Non-pigmented ciliary epithelial cell (primary cell): ENCODE results near the gene GCNT3.

ENCODE experiments used
- DNase-seq: peaks from one replicate; pipeline ENCODE4 v3.0.0-alpha.2; 2010; ENCODE audit warnings: low read depth

The GCNT3 gene, protein sequence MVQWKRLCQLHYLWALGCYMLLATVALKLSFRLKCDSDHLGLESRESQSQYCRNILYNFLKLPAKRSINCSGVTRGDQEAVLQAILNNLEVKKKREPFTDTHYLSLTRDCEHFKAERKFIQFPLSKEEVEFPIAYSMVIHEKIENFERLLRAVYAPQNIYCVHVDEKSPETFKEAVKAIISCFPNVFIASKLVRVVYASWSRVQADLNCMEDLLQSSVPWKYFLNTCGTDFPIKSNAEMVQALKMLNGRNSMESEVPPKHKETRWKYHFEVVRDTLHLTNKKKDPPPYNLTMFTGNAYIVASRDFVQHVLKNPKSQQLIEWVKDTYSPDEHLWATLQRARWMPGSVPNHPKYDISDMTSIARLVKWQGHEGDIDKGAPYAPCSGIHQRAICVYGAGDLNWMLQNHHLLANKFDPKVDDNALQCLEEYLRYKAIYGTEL

DNA sequence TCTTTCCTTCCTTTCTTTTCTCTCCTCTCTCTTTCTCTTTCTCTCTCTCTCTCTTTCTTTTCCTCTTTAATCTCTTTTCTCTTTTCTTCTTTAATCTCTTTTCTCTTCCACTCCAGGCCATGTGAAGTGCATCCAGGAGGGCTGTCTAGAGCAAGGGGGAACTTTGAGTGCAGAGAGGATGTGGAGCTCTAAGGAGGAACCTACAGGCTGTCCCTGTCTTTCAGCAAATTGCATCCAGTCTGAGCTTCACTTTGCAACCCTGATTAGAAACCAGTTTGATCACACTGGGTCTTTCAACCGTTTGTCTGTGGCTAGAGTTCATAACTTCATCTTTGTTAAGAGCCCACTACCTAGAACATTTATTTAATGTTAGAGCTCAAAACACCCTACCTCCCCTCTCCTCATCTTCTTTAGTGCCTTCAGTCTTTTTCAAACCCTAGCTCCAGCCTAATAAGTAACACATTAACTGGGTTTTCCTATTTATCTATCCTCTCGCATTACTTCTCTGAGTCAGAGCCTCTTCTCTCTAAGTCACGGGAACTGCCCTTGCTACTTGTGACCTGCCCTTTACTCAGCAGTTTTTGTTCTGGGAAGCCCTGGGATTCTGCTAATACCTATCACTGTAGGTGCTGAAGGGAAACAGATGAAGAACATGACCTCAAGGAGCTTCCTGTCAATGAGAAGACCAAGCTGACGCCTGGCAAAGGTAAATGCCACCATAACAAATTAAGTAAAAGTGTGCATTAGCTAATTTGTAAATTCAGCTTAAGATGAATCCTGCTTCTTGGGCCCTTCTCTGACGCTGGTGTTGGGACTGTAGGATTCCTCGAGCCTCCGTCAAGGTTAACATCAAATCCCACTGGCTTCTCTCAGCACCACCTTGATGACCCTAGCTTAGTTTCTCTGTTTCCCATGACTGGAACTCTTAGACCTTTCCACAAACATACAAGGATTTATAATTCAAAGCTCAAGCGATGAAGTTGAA, at the start of gene GCNT3:
TSS of gene GCNT3 (plus strand) at position 508 of the 985 bp plus-strand sequence. CDS start 6,456 bp downstream, outside the sequence.
- no peak for DNase-seq

DNA sequence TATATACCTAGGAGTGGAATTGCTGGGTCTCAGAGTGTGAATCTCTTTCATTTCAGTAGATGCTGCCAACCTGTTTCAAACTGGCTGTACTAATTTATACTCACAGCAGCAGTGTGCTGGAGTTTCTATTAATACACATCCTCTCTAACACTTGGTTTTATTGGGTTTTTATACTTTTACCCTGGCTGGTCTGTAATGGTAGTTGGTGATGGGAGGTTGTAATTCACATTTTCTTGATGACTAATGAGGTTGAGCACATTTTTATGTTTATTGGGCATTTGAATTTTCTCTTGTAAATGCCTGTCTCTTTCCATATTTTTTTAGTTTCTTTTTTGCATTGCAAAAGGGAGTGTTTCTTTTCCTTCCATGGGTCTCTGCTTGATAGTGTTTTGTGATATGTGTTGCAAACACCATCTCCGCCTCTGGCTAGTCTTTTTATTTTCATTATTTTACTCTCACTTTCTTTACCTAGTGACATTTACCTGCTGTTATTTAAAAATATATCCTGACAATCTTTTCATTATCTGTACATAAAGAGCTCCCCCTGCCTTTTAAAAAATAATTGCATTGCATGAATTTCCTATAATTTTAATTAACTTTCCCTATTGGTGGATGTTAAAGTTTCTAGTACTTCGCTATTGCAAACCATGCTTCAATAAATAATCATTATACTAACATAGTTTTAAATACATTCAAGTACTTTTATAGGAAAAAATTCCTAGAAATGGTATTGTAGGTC, 49.0 kb upstream of the GCNT3 start:
- no peak for DNase-seq

DNA sequence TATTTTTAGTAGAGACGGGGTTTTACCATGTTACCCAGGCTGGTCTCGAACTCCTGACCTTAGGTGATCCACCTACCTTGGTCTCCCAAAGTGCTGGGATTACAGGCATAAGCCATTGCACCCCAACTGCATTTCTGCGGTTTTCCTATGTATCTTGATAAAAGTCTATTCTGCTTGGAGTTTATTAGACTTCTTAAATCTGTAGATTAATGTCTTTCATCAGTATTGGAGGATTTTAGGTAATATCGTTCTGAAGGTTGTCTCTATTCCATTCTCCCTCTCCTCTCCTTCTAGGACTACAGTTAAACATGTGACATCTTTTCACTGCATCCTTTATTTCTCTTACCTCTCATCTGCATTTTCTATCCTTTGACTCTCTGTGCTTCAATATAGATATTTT, 46.3 kb upstream of the GCNT3 start:
- DNase-seq = no peak

DNA sequence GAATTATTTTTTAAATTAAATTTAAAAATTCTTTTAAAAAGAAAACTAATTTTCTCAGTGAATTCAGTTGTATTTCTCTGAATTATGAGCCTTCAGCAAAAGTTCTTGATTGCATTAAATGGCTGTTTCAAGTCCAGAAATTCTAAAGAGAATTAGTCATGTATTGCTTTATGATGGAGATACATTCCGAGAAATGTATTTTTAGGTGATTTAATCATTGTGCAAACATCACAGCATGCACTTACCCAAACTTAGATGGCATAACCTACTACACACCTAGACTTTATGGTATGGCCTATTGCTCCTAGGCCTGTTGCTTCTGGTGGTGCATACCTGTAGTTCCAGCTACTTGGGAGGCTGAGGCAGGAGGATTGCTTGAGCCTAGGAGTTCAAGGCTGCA, 44.3 kb upstream of the GCNT3 start:
- no peak for DNase-seq

DNA sequence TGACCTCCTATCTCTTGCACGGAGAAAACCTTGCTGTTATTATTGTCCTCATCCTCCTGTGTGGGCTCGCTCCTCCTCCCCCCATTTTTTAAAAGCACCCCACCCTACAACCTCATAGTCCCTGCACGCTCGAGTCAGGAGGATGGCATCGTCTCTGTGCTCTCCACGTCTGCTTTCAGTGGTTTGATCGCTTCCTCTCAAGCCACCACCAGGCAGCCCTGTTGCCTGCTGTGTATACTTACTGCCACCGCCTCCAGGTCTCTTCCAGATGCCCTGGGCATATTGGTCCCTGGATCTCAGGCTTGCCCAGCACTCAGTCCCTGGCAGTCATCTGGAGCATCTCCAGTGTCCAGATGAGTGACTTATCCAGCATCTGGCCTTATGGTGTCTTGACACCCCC, 42.1 kb upstream of the GCNT3 start:
- DNase-seq = no peak

DNA sequence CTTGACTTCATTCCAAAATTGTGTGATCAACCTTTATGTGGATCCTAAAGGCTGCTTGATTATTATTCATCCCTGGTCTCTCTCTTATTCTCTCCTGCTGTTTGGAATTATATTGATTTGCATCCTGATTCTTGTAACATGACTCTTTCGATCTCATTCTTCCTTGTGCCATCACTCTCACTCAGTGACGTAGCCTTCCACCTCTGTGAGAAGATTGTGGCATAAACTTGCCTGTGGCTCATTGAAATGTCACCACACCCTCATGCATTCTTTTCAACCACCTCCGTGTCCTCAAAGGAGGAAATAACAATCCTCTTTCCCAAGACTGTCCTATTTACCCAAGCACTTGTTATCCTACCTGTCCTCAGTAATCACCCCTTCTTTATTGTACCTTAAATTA, 41.3 kb upstream of the GCNT3 start:
- DNase-seq = no peak

DNA sequence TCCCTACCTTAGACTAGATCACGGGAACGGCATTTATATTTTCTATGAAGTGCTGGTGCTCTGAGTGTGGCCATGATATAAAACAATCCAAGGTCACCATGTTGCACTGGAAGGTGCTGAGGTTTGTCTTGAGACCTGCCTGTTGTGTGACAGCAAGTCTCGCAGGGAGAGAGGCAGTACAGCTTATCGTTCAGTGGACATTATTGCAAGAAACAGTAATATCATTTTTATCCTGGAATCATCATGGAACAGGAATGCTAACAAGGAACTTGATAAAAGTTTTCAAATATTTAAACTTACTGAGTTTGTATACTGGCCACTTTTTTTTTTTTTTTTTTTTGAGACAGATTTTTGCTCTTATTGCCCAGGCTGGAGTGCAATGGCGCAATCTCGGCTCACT, 40.0 kb upstream of the GCNT3 start:
- DNase-seq = no peak

DNA sequence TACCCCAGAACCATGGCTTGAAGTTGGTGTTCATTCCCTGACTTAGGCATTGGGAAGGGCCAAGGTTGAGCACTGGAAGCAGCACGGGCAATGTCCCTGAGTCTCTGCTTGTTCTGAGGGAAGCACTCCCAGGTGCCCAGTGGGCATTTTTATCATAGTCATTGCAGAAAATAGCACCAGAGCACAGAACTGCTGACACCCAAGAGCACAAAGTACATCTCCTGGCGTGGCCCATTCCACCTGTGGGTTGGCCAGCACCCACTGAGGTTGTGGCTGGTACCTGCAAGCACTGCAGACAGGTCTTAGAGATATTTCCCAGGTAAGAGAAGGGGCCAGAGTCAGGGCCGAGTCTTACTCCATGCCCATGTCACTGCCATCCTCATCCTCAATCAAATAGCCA, 28.5 kb upstream of the GCNT3 start:
- no peak for DNase-seq

DNA sequence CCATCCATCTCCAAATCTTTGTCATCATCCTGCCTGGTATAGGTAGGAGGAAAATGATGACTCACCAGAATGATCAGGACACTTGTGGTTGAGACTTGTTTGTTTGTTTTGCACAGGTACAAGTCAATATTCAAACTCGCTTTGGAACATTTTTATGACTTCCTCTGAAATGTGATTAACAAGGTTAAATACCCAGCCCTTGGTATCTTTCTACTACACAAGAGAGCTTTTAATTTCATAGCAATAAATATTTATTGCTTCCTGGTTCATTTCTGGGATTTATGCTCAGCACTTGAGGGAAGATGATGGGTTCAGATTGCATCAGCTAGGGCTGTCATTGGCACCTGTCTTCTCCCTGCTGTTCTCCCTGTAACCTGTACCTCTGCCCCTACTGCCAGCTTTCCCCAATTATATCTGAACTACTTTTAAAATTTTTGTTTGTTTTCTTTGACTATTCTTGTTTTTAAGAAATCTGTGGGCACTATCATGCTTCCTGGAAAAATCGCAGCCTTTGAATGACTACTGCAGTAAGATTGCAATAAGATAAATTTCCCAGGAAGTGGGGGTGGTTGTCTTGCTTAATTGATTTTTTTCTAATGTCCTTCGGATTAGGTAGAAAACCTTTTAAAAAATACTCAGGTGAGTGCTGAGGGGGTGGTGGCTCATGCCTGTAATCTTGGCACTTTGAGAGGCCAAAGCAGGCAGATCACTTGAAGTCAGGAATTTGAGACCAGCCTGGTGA, 24.3 kb upstream of the GCNT3 start:
- DNase-seq = no peak

DNA sequence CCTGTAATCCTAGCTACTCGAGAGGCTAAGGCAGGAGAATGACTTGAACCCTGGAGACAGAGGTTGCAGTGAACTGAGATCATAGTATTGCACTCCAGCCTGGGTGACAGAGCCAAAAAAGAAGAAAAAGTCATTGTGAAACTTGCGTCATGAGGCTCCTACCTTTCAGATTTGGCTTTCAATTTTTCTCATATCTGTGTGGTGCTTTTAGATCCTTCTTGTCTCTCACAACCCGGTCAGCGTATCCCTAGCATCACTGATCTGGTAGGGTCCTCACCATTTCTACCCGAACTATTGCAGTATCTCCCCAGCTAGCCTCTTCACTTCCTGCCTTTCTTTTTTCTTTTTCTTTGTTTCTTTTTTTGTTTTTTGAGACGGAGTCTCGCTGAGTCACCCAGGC, 21.6 kb upstream of the GCNT3 start:
- DNase-seq = no peak

DNA sequence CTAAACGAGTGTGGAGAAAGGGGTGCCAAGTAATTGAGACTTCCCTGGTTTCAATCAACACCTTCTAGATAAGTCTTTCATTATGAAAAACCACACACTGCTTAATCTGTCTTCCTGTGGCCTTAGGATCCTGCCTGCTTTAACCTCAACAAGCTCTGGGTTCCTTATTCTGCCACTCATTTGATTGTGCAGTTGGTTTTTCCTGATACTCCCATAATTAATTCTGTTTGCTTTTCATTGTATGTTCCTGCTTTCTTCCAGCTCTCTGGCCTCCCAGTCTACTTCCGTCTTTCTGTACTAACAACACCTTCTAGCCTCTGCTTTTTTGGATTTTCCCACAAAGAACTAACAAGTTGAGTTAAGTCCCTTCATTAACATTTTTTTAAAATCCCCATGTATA, 20.2 kb upstream of the GCNT3 start:
- no peak for DNase-seq

DNA sequence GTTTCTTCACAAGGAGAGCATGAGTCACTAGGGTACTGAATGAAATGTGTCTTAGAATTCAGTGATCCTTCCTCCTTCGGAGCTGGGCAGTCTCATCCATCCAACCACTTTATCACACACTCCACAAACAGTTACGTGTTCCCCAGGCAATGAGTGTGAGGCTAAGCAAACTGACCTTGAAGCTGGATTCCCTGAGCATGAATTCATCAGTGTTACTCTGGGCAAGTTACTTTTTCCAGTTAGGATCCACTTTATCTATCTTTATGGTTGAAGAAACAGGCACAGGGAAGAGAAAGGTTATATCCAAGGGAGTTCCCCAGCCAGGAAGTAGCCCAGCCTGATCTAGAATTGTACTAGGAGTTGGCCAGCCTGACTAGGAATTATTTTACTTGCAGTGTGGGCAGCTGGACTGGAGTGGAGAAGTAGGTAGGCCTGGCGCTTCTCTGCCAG, 17.1 kb upstream of the GCNT3 start:
- DNase-seq = peak; percentile 87

DNA sequence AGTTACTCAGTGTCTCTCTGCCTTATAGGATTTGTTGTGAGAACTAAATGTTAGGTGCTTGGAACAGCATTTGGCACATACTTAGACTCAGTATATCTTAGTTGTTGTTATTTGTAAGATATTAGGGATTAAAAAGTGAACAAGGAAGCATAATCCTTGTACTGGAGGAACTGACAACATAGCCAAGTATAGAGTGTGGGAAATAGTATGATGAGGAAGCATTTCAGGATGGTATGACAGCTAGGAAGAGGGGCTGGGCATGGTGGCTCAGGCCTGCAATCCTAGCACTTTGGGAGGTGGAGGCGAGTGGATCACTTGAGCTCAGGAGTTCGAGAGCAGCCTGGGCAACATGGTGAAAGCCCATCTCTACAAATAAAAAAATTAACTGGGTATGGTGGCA, 16.6 kb upstream of the GCNT3 start:
- no peak for DNase-seq

DNA sequence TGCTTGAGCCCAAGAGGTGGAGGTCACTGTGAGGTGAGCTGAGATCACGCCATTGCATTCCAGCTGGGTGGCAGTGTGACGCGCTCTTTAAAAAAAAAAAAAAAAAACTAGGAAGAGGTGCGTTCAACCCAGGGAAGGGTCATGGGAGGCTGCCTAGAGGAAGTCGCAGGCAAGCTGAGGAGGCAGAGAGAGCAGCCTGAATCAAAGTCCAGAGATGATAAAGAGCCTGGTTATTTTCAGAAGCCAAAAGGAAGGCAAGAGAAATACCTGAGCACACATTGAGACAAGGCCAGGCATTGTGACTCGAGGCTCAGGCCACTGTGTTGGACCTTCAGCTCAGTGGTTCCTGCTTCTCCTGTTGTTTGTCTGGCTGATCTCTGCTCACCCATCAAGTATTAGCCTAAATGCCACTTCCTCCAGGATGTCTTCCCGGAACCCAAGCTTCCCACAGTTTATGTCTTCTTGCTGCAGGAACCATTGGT, 16.1 kb upstream of the GCNT3 start:
- no peak for DNase-seq

DNA sequence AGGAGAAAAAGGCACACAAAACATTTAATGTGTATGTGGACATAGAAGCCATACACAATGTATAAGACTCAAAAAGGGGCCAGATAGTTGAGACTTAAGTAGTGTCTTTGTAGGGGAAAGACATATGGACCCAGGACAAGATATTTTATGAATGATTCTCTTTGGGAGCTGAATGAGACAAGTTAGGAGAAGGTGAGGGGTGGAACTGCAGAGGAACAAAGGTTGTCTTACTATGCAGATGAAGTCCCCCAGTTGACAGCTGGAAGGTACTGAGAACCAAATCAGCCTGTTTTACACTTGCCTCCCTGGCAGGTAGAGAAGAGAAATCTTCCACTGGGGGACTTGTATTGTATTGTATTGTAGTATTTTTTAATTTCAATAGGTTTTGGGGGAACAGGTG, 14.9 kb upstream of the GCNT3 start:
- no peak for DNase-seq

DNA sequence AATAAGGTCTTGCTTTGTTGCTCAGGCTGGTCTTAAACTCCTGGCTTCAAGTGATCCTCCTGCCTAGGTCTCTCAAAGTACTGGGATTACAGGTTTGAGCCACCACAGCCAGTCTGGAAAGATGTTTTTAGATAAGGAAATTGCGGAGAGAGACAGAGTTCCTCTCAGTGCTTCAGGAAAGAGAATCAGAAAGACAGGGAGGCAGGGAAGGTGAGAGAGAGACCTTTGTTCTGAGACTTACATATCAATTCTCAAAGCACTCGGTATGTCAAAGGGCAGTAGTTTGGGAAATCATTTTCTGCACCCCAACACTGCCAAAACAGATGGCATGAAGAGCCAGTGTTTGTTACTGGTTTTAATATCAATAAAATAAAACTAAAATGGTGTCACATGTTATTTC, 13.1 kb upstream of the GCNT3 start:
- DNase-seq = no peak

DNA sequence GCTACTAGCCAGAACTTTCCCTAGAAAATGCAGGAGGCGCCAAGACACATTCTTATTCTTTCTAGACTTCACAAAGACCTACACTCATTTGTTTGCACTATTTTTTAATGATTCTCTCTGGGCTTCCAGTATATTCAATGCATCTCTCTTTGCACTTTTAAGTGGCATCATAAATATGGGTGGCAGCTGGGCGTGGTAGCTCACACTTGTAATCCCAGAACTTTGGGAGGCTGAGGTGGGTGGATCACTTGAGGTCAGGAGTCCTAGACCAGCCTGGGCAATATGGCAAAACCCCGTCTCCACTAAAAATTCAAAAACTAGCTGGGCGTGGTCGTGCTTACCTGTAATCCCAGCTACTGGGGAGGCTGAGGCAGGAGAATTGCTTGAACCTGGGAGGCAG, 5.6 kb upstream of the GCNT3 start:
- no peak for DNase-seq

DNA sequence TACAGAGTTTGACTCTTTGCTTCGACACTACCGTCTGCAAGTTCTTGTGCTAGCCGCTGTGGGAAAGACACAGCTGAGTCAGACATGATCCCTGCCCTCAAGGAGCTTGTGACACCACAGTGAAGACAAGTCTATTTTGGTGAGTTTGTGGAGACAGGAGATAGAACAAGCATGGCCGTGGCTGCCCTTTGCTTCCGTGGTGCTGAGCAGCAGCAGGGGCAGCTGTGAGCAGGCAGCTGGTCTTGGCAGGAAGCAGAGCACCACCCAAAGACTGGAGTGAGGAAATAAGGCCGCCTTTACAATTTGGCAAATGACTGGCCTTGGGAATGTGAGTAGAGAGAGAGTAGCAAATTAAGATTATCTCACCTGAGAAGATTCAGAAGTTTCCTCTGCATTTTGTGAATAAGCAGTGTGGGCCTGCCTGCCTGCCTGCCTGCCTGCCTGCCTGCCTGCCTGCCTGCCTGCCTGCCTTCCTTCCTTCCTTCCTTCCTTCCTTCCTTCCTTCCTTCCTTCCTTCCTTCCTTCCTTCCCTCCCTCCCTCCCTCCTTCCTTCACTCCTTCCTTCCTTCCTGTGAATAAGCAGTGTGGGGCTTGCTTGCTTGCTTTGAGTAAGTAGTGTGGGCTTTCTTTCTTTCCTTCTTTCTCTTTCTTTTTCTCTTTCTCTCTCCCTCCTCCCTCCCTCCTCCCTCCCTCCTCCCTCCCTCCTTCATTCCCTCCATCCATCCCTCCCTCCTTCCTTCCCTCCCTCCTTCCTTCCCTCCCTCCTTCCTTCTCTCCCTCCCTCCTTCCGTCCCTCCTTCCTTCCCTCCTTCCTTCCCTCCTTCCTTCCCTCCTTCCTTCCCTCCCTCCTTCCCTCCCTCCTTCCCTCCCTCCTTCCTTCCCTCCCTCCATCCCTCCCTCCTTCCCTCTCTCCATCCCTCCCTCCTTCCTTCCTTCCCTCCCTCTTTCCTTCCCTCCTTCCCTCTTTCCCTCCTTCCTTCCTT, 1.6 kb upstream of the GCNT3 start:
- no peak for DNase-seq

DNA sequence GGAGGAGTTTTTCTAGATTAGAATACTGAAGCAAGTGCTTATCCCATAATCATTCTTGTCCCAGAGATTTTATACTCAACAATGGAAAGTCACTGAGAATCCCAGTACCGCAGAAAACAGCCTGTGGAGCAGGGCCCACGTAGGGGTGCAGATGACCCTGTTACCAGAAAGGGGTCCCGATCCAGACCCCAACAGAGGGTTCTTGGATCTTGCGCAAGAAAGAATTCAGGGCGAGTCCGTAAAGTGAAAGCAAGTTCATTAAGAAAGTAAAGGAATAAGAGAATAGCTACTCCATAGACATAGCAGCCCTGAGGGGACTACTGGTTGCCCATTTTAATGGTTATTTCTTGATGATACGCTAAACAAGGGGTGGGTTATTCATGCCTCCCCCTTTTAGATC, 2.6 kb downstream of the GCNT3 start:
- DNase-seq = no peak

DNA sequence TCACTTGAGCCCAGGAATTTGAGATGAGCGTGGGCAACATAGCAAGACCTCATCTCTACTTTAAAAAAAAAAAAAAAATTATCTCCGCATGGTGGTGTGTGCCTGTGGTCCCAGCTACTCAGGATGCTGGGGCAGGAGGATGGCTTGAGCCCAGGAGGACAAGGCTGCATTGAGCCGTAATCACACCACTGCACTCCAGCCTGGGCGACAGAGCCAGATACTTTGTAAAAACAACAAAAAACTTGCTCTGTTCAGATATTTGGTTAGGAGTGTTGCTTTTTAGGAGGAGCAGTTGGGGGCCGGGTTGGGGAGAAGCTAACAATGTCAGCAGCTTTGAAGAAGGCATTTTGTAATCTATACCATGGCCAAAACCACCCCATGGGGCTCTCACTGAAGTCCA, 4.1 kb downstream of the GCNT3 start:
- no peak for DNase-seq
